ENCODE results near the gene ATG4B. TPM values are rescaled to one million over a fixed set of nuclear protein-coding genes. Genes with fewer than 3 reads are reported as not detected.

Gene ATG4B
- total and polyA plus RNA-seq, 2 of the 4 experiments (the other 2 are of a cell fraction): 113 to 146 TPM

- H3K4me1 ChIP-seq (ENCODE audit: control insufficient read depth, insufficient read depth, low read length): no peaks in the 10 kb centered on the region
- no peak for TF ChIP-seq BHLHE40 (IDR thresholded peaks at IDR 0.05; ENCODE audit: low read depth, low read length)
- no peak for TF ChIP-seq MAZ (IDR thresholded peaks at IDR 0.05; ENCODE audit: borderline replicate concordance, low read depth, low read length)
- TF ChIP-seq MAFK (IDR thresholded peaks at IDR 0.05; ENCODE audit: low read depth, low read length): no peak
- no peak for TF ChIP-seq RAD21 (IDR thresholded peaks at IDR 0.05; ENCODE audit: low read length)
- TF ChIP-seq POLR2A (IDR thresholded peaks at IDR 0.05; ENCODE audit: low read depth, low read length): no peak
- TF ChIP-seq, protein P1, sequence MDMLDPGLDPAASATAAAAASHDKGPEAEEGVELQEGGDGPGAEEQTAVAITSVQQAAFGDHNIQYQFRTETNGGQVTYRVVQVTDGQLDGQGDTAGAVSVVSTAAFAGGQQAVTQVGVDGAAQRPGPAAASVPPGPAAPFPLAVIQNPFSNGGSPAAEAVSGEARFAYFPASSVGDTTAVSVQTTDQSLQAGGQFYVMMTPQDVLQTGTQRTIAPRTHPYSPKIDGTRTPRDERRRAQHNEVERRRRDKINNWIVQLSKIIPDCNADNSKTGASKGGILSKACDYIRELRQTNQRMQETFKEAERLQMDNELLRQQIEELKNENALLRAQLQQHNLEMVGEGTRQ (IDR thresholded peaks at IDR 0.05; ENCODE audit: low read depth, low read length): no peak
- TF ChIP-seq SMC3 (IDR thresholded peaks at IDR 0.05; ENCODE audit: low read depth, low read length): no peak
- no peak for TF ChIP-seq RCOR1 (IDR thresholded peaks at IDR 0.05; ENCODE audit: insufficient replicate concordance, low read length)
- no peak for TF ChIP-seq CHD1 (IDR thresholded peaks at IDR 0.05; ENCODE audit: low read depth, low read length)
- TF ChIP-seq FOS (IDR thresholded peaks at IDR 0.05; ENCODE audit: low read depth, low read length): no peak
- TF ChIP-seq NFE2L2 (IDR thresholded peaks at IDR 0.05; ENCODE audit: low read depth, low read length): no peak
- no peak for TF ChIP-seq CTCF (conservative IDR thresholded peaks at IDR 0.05; ENCODE audit: low read depth, low read length)
- no peak for TF ChIP-seq CEBPB (IDR thresholded peaks at IDR 0.05; ENCODE audit: low read depth, low read length)
- no peak for TF ChIP-seq RFX5 (IDR thresholded peaks at IDR 0.05; ENCODE audit: low read depth, low read length)
- dilution Hi-C loops (cut with HindIII; ENCODE audit: low sequenced_read_pairs, unreplicated experiment) (no loop called here), in situ Hi-C loops (cut with MboI; ENCODE audit: low sequenced_read_pairs) (no loop called here), intact Hi-C loops (cut with micrococcal nuclease) (no loop called here)
- no peak overlapping the region for H4K8ac ChIP-seq (ENCODE audit: low read depth in 2 of 2, low read length in 2 of 2)
- no peaks in the 10 kb centered on the region for H3K27me3 ChIP-seq (ENCODE audit: control insufficient read depth, insufficient read depth, low read length)
- no peak overlapping the region for H2BK120ac ChIP-seq (ENCODE audit: low read depth, low read length)
- WGBS, 2 experiments (ENCODE audit: extremely low coverage in 2 of 2, insufficient read length in 1 of 2): 100% methylated on average over 3 of the region's 16 CpGs; no CpG with 5 or more reads in 1 of the 2 experiments
- no peak overlapping the region for H3K56ac ChIP-seq (ENCODE audit: extremely low read depth, insufficient read depth, low read length)
- H4K91ac ChIP-seq (ENCODE audit: insufficient read depth, low read depth, low read length): no peak overlapping the region
- H2AFZ ChIP-seq (replicated peaks; ENCODE audit: low read length, poor library complexity): no peak overlapping the region
- no peak overlapping the region for H3K18ac ChIP-seq (ENCODE audit: low read depth, low read length)
- POLR2A ChIA-PET (ENCODE audit: unreplicated experiment): no interaction called here
- no peak overlapping the region for H3K23ac ChIP-seq (ENCODE audit: low read depth, low read length)
- no peak overlapping the region for H2AK9ac ChIP-seq (replicated peaks; ENCODE audit: low read depth, low read length, poor library complexity)
- H3K27ac ChIP-seq (ENCODE audit: insufficient read depth, low read length): no peak overlapping the region
- no peak overlapping the region for H3K4me2 ChIP-seq (ENCODE audit: low read depth, low read length)
- no peaks in the 10 kb centered on the region for H3K9me1 ChIP-seq (ENCODE audit: insufficient read depth, low read length)
- peaks cover 51% of the 10 kb centered on the region for H3K36me3 ChIP-seq (ENCODE audit: control insufficient read depth, insufficient read depth, low read length)
- no peak overlapping the region for H2AK5ac ChIP-seq (ENCODE audit: low read depth, low read length)
- no peak overlapping the region for H2BK15ac ChIP-seq (ENCODE audit: low read depth, low read length)
- H4K5ac ChIP-seq (ENCODE audit: low read depth, low read length): no peak overlapping the region
- H3K9ac ChIP-seq (ENCODE audit: low read depth, low read length): no peak overlapping the region
- H3K9me3 ChIP-seq (ENCODE audit: control insufficient read depth, insufficient read depth, low read length): peaks cover 7% of the 10 kb centered on the region; the same call in 1 of the 2 replicates
- no peaks in the 10 kb centered on the region; a peak in 1 of 4 replicates for H3K79me1 ChIP-seq (ENCODE audit: low read depth in 1 of 2, low read length in 2 of 2)
- no peaks in the 10 kb centered on the region; the same call in 1 of the 2 replicates for H4K20me1 ChIP-seq (ENCODE audit: insufficient read depth, low read length)
- no peak overlapping the region for H3K4ac ChIP-seq (ENCODE audit: low read depth, low read length)
- CTCF ChIA-PET: no interaction called here
- no peak overlapping the region for H2BK20ac ChIP-seq (ENCODE audit: low read depth, low read length)
- no peak overlapping the region for H2BK5ac ChIP-seq (ENCODE audit: low read depth, low read length, poor library complexity, severe bottlenecking)
- ATAC-seq (ENCODE audit: low read depth): no peak
- no TSS peak for BruUV-seq (replicated peaks)
- no peak for DNase-seq
- no peak overlapping the region for H3K4me3 ChIP-seq (ENCODE audit: insufficient read depth, low read depth, low read length)
- H3K14ac ChIP-seq (replicated peaks; ENCODE audit: low read depth, low read length): no peak overlapping the region
Observed at GRCh38 chr2:241719093-241719492, 81.6 kb downstream of the ATG4B start.
